Renal cortical epithelial cell (primary cell): Measurements from ENCODE around the gene FBXO30. TPM values are rescaled to one million over a fixed set of nuclear protein-coding genes. Genes with fewer than 3 reads are reported as not detected.

Experiments used
- DNase-seq: peaks from one replicate; pipeline ENCODE4 v3.0.0-alpha.2; 2011; ENCODE audit warnings: low read depth
- total RNA-seq: library from RNA; depleted of rRNA; stranded (reverse); fragments of >200 nt; gene quantifications from 2 replicates; pipeline ENCODE4 v1.2.3, GENCODE V29; 2014

FBXO30 gene
- total RNA-seq, 1 donor from 2014 or later, result 21.1 TPM

DNA sequence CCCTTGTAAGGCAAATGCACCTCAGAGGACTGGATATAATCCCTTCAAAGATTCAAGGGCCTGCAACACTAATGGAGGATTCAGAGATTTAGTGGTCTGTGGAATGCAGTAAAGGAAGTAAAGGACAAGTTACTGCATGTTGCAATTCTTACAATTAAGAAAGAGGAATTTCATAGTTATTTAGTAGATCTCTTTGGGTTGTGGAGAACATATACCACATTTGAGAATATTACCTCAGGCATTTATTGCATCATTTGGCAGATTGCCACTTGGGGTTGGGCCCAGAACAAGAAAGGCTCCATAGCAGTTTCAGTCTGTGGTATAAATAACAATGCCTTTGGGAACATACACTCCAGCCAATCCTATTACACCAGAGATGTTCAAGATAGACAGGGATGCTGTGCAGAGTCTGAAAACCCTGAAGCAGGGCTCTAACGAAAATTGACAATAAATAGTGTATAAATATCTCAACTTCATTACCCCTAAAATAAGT, 58.4 kb downstream of the FBXO30 start:
- peak; percentile 93 for DNase-seq

DNA sequence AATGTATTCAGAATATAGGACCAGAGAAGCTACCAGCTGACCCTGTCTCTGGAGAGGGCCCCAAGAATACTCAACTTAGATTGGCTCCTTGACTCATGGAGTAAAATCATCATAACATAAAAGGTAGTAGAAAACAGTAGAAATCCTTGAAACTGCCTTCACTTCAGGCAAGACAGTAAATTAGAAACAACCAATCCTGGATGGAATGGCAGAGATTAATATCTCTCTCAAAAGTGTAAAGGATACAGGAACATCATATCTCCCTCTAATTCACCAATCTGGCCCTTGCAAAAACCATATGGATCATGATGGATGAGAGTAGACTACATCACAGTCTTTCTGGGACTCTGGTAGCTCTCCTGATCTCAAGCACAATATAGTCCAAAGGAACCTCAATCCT, 58.9 kb downstream of the FBXO30 start:
- DNase-seq, result no peak

DNA sequence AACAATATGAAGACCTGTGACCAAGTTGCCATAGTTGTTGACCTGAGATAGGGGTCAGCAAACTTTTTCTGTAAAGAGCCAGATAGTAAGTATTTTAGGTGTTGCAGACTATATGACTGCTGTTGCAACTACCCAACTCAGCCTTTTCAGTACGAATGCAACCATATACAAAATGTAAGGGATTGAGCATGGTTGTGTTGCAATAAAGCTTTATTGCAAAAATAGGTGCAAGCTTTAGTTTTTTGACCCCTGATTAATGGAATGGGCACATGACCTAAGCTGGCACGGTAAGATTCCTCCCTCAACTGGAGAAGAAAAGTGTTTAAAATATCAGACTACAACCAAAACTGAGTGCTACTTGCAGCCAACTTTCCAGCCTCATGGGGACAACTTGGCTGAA, 62.0 kb downstream of the FBXO30 start:
- DNase-seq, result no peak

DNA sequence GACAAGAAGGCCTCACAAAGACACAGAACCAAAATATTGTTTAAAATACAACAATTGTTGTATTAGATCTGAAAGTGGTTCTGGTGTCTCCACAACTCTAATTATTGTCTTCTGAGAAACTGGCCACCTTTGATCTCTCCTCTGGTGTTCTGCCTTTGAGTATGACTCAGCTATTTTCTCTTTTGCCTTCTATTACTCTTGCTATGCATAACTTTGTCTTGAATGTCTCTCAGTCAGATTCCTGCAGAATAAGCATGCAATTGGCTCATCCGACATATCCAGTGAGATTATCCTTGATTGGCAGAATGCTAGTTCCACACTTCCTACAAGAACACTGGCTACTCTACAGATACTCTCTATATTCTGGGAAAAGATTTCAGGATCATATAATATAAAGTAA, 65.0 kb downstream of the FBXO30 start:
- peak; percentile 88 for DNase-seq

DNA sequence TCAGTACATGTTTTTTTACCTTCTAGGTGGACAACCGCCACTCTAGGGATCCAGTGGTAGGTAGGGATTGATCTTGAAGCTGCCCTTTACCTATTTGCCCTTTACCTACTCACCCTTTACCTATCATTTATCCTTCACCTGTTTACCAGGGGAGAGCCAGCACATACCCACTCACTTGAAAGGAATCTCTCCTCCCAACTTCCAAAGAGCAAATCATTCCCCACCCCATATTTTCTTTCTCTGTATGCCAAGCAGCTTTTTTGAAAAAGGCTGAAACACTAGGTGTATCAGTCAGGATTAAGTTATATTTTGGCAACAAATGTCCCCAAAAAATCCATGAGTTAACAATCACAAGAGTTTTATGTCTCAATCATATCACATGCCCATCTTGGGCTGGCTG, 68.7 kb downstream of the FBXO30 start:
- DNase-seq, result no peak

DNA sequence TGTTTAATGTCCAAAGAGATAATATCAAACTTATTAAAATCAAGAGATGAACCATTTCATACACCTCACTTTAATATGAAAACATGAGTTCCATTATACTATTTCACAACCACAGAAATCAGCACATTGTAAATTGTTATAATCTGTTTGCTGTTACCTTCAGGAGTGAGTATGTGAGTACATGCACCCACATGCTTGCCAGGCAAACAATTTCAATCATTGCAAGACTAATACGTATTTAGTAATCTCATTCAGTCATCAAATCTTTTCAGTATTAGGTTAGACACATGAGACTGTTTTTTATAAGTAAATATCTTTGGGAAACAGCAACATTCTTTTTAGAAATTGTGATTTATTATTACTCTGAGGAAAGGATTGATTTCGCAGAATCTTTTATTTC, 70.0 kb downstream of the FBXO30 start:
- no peak for DNase-seq

Other genes with a start within 250 kb of the FBXO30 start
- 8.0 and 10.6 TPM in 2 replicates for gene EPM2A, start 79.3 kb downstream of the FBXO30 start, total RNA-seq
- 9.6 and 30.1 TPM in 2 replicates for gene SHPRH, start 149.6 kb upstream of the FBXO30 start, total RNA-seq
- 0.10 TPM in 1 of 2 replicates, not detected in the other for gene GRM1, start 214.3 kb upstream of the FBXO30 start, total RNA-seq